Activated CD8-positive, alpha-beta memory T cell treated with anti-CD3 and anti-CD28 coated beads for 36 hours (primary cell): Measurements from ENCODE around the gene LRRC8C. TPM values are rescaled to one million over a fixed set of nuclear protein-coding genes. Genes with fewer than 3 reads are reported as not detected.

Source experiments
- CTCF ChIA-PET: fragments of 350-600 bp; sonication (Branson Sonifier 250); formaldehyde crosslinking; loops from one replicate; lab custom pipeline; 2021; ENCODE audit warnings: antibody characterized with exemption; lab: Charles Lee
- POLR2A ChIA-PET: fragments of 350-600 bp; sonication (Branson Sonifier 250); formaldehyde crosslinking; loops from one replicate; lab custom pipeline; 2021; ENCODE audit warnings: antibody characterized with exemption; lab: Charles Lee
- total RNA-seq, 2 experiments: library from RNA; stranded (reverse); gene quantifications; one replicate each; pipeline ENCODE4 v1.2.3, GENCODE V29; 2021

LRRC8C gene
- total RNA-seq, result 10 to 100 TPM; 50.5 to 55.2 TPM

- POLR2A ChIA-PET, result interaction anchor here (0.8 to 1.6 kb wide), 7 partner anchors 15 to 131 kb away, joined by 3 to 7 read pairs (median 3); partner anchors contain the start of gene LRRC8B
Measured at GRCh38 chr1:89632657-89633247, at the start of gene LRRC8C. Gene LRRC8C (plus strand): TSS chr1:89633120. CDS start chr1:89686474, 53,354 bp downstream.

GRCh38 chr1:89584211-89584610 lies 48.7 kb upstream of the LRRC8C start:
- POLR2A ChIA-PET, result no interaction called here

More at GRCh38 chr1:89632657-89633247, at the start of gene LRRC8C:
- CTCF ChIA-PET, result interaction anchor here (0.6 to 5.6 kb wide), 9 partner anchors 9 to 130 kb away, joined by 3 to 40 read pairs (median 4); no protein-coding TSS in a partner anchor

GRCh38 chr1:89584781-89585180 lies 48.1 kb upstream of the LRRC8C start:
- ChIA-PET POLR2A (no interaction called here), CTCF (interaction anchor here (1.1 to 1.8 kb wide), 2 partner anchors 13 to 19 kb away, joined by 3 to 4 read pairs; no protein-coding TSS in a partner anchor)

More at GRCh38 chr1:89584211-89584610, 48.7 kb upstream of the LRRC8C start:
- CTCF ChIA-PET, result interaction anchor here (1.1 to 1.8 kb wide), 2 partner anchors 14 to 20 kb away, joined by 3 to 4 read pairs; no protein-coding TSS in a partner anchor

GRCh38 chr1:89587729-89588161 lies 45.2 kb upstream of the LRRC8C start:
- ChIA-PET POLR2A (interaction anchor here (0.6 kb wide), 1 partner anchor 120 kb away, joined by 4 read pairs; no protein-coding TSS in a partner anchor), CTCF (no interaction called here)

- ChIA-PET POLR2A (interaction anchor here (0.6 kb wide), 1 partner anchor 120 kb away, joined by 4 read pairs; no protein-coding TSS in a partner anchor), CTCF (no interaction called here)
Measured at GRCh38 chr1:89588480-89588879, 44.4 kb upstream of the LRRC8C start.

- ChIA-PET CTCF (interaction anchor here (1.6 kb wide), 1 partner anchor 19 kb away, joined by 6 read pairs; no protein-coding TSS in a partner anchor), POLR2A (interaction anchor here (0.7 to 1.2 kb wide), 2 partner anchors 14 to 135 kb away, joined by 3 to 7 read pairs; no protein-coding TSS in a partner anchor)
Measured at GRCh38 chr1:89589515-89589914, 43.4 kb upstream of the LRRC8C start.

- ChIA-PET POLR2A (interaction anchor here (1.2 kb wide), 1 partner anchor 13 kb away, joined by 3 read pairs; no protein-coding TSS in a partner anchor), CTCF (interaction anchor here (1.6 kb wide), 1 partner anchor 18 kb away, joined by 6 read pairs; no protein-coding TSS in a partner anchor)
Measured at GRCh38 chr1:89590341-89591080, 42.4 kb upstream of the LRRC8C start.

GRCh38 chr1:89592861-89593302 lies 40.0 kb upstream of the LRRC8C start:
- ChIA-PET POLR2A (interaction anchor here (0.8 to 0.9 kb wide), 2 partner anchors 17 to 229 kb away, joined by 4 read pairs; partner anchors contain the start of gene GBP6), CTCF (interaction anchor here (1.5 kb wide), 1 partner anchor 166 kb away, joined by 3 read pairs; no protein-coding TSS in a partner anchor)

- ChIA-PET POLR2A (interaction anchor here (0.6 kb wide), 1 partner anchor 13 kb away, joined by 4 read pairs; no protein-coding TSS in a partner anchor), CTCF (interaction anchor here (0.8 to 1.2 kb wide), 3 partner anchors 9 to 37 kb away, joined by 3 read pairs; no protein-coding TSS in a partner anchor)
Measured at GRCh38 chr1:89594096-89594740, 38.7 kb upstream of the LRRC8C start.

- ChIA-PET CTCF (interaction anchor here (1.4 kb wide), 1 partner anchor 76 kb away, joined by 3 read pairs; no protein-coding TSS in a partner anchor), POLR2A (no interaction called here)
Measured at GRCh38 chr1:89596698-89597097, 36.2 kb upstream of the LRRC8C start.

- POLR2A ChIA-PET, result no interaction called here
- CTCF ChIA-PET, result interaction anchor here (0.9 to 1.5 kb wide), 3 partner anchors 14 to 114 kb away, joined by 3 to 4 read pairs (median 3); no protein-coding TSS in a partner anchor
Measured at GRCh38 chr1:89598450-89599331, 34.2 kb upstream of the LRRC8C start.

GRCh38 chr1:89599332-89599630 lies 33.6 kb upstream of the LRRC8C start:
- CTCF ChIA-PET, result interaction anchor here (1.3 to 1.5 kb wide), 2 partner anchors 80 to 114 kb away, joined by 3 to 4 read pairs; no protein-coding TSS in a partner anchor
- POLR2A ChIA-PET, result no interaction called here

GRCh38 chr1:89600451-89601224 lies 32.3 kb upstream of the LRRC8C start:
- ChIA-PET CTCF (interaction anchor here (2.2 kb wide), 1 partner anchor 11 kb away, joined by 6 read pairs; no protein-coding TSS in a partner anchor), POLR2A (interaction anchor here (0.9 kb wide), 1 partner anchor 9 kb away, joined by 3 read pairs; no protein-coding TSS in a partner anchor)

GRCh38 chr1:89602871-89603404 lies 30.0 kb upstream of the LRRC8C start:
- CTCF ChIA-PET, result interaction anchor here (1.2 to 5.5 kb wide), 7 partner anchors 9 to 160 kb away, joined by 3 to 21 read pairs (median 4); no protein-coding TSS in a partner anchor
- POLR2A ChIA-PET, result interaction anchor here (0.8 to 2.3 kb wide), 9 partner anchors 9 to 161 kb away, joined by 3 to 11 read pairs (median 5); partner anchors contain the start of genes LRRC8B and LRRC8C

GRCh38 chr1:89603651-89604413 lies 29.1 kb upstream of the LRRC8C start:
- CTCF ChIA-PET, result interaction anchor here (0.9 to 5.5 kb wide), 8 partner anchors 8 to 159 kb away, joined by 3 to 21 read pairs (median 4); no protein-coding TSS in a partner anchor
- POLR2A ChIA-PET, result interaction anchor here (0.7 to 2.3 kb wide), 14 partner anchors 8 to 177 kb away, joined by 3 to 11 read pairs (median 4); partner anchors contain the start of genes LRRC8B and LRRC8C
